Stimulated activated CD4-positive, alpha-beta T cell treated with anti-CD3 and anti-CD28 coated beads, TNF-alpha, amount 100 ng/mL, for 1 hour (primary cell): ENCODE results near the gene S100A7.
"Not testable (repeated sequence)": the region's sequence is repeated elsewhere in the genome, so short reads cannot be mapped to it uniquely, and the experiment has no call there.

Source experiments
- DNase-seq, 3 donors: peaks; one replicate each; pipeline ENCODE4 v3.0.0-alpha.2; 2020; ENCODE audit warnings: low read depth in 3 of 3, low spot score in 1 of 3

Gene S100A7

DNA sequence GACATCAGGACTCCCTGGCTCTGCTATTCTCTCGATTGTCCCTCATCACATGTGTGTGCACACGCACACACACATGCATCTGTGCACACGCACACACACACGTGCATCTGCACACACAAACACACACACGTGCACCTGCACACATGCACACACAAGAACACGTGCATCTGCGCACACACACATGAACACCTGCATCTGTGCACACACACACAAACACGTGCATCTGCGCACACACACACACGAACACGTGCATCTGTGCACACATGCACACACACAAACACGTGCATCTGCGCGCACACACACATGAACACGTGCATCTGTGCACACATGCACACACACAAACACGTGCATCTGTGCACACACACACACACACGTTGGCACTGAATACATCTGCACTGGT, 29.4 kb downstream of the S100A7 start:
- no peak for DNase-seq

DNA sequence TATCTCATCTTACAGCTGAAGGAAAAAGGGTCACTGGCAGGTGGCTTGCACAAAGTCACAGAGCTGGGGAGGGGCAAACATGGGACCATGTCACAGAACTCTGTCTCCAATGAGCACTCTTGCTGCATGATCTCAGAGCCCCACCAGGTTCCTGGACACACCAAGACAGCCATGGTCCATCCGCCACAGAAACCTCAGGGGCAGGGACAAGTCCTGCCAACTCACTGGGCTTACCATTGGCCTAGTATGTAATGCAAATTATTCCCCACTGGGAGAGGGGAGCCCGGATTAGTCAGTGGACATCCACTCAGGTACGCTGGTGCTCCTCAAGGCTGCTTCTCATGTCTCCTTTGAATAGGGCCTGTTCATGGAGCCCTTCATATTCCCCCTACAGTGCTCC, 29.9 kb downstream of the S100A7 start:
- no peak for DNase-seq

DNA sequence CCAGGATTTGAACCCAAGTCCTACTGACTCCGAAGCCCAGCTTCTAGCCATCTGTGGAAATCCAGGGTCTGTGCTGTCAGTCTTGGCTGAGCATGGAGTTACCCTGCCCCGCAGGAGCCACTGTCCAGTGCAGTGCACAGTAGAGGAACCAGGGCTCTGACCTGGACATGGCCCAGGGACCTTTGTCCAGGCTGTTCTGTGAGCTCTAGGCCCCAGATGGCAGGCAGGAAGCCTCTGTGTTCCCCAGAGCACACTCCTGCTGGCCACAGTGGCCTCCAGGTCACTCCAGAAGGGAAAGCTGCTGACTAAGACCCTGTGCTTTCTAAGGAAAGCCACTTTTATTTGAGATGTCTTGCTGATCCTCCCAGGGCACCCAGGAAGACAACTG, 30.3 kb downstream of the S100A7 start:
- no peak for DNase-seq

DNA sequence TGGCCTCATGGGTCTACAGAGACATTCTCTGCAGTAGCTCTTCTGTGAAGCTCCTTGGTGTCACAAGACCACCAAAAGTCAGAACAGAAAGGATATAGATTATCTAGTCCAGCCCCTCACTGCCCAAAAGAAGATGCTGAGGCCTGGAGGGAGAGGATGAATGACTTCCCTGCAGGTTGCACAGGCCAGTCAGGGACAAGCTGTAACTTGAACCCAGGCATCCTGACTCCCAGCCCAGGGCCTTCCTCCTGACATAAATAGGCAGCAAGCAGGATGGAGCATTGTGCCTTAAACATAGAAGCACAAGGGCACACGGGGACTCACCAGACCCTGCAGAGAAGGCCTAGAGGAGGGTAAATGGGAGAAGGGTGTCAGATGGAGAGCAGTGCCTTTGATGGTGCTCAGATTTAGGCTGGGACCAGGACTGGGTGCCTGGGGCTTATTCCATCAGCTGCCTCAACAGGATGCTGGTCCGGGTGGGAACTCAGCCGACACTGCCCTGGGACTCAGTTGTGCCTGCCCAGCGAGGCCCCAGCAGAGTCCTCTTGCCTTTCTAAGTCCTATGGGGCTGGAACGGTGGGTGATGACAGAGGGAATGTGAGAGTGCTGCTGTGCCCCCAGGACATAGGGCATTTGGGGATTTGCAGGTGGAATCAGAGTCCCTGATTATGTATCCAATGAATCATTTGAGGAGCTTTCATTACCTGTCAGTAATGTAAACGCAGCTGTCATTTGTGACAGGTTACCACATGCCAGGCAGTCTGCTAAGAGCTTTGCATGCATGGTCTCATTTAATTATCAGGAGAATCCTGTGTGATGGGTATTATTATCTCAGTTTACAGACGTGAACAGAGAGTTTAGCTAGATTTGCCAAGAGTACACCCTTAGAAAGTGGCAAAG, 30.9 kb downstream of the S100A7 start:
- no peak for DNase-seq

DNA sequence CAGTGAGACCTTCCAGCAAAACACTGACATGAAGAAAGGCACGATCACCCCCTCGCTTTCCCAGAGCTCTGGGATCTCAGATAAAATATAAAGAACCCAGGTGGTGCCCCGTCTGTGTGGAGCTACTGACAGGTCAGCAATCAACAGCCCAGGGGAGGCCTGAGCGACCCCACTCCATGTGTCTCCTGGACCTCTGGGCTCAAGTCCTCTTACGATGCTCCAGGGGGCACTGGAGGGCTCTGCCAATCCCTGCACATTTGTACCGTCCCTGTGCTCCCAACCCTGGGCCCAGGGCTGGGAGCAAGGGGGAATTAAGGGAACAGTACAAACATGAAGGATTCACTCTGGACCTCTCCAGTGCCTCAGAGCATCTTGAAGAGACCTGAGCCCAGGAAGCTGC, 31.7 kb downstream of the S100A7 start:
- no peak for DNase-seq

DNA sequence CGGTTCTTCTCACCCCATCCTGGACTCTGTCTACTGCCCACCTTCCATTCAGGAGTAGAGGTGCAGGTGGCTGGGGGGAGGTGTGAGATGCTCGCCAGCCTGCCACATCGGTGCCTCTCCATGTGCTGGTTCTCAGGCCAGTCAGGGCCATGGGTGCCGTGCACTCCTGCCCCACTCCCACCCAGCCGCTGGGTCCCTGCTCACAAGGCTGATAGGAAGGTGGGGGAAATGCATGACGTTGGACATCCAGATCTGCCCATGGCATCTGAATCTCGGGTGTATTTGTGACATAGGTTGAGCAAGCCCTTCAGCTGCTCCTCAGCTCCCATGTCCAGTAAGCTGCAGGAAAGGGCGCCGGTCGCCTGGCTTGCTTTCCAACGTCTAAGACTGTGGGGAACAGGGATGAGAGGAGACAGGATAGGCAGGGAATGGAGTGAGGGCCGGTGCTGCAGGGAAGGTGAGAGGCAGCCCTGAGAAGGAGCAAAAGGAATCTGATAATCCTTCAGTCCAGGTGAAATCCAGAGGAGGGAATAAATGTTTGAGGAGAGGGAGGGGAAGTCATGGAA, 32.3 kb downstream of the S100A7 start:
- DNase-seq, result no peak

DNA sequence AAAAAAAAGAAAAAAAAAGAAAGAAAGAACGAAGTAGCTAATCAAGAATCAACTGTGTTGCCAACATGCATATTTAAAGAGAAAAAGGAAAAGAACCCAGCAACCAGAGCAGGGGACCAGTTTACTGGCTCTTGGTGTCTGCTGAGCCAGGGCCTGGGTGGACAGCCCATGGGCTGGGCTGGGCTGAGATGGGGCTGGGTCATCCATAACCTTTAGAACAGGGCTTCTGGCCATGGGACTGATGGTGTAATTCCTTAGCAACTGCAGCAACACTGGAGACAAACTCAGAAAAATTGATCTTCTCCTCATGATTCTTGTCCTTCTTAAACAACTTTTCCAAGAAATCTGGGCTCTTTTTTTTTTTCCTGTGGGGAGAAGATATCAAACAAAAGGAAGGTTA, 33.6 kb downstream of the S100A7 start:
- DNase-seq, result no peak

DNA sequence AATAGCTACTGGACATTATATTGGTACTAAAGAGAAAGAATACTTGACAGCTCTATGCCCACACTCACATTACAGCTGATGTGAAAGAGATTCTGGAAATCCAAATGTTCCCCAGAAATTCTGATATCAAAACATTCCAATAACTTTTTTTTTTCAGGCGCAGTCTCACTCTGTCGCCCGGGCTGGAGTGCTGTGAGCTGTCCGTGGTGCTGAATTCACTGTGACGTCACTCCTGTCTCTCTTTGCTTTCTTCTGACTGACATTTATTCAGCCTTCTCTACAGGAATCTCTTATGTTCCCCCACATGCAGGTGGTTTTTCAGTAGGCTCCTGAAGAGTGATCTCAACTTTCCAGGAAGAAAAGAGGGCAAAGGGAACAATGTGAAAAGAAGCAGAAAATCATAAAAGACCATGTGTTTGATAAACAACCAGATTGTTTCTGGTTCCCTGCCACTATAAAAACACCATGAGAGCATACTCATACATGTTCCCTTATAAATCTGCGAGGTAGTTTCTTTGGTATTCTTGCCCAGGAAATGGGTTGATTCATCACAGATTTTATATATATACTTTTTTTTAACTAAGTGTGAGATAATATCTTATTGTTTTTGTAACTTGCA, 37.9 kb downstream of the S100A7 start:
- peak; percentile 9 to 57 (median 21) for DNase-seq

DNA sequence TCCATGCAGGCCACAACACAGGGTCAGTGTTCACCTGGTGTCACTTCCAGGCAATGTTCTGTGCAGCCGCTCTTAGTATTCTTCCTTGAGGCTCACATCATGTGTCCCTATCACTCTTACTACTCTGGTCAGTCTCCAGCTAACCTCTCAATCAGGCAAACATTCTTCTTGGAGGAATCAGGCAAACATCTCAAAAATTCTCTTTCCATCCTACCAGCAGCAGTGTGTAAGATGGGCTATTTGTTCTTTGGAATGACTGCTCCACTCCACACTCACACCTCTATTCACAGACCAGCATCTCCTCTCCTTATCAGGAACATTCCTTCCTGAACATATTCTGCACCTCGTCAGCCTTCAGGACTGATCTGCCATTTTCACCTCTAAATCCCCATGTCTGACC, 40.1 kb downstream of the S100A7 start:
- no peak for DNase-seq

DNA sequence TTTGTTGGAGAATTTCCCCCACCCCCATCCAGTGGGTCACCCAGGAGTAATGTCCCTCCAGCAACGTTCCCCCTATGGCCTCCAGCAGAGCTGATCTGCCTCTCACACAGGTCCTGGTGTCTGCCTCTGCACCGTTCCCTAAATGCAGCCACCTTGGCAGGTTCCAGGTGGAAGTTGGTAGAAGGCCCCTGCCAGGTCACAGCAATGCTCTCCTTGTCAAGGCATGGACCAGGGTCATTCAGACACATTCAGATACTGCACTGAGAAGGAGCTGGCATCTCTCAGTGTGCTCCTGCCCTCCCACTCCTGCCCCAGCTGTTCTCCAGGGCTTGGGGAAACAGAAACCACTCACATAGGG, 41.0 kb downstream of the S100A7 start:
- DNase-seq, result not testable (repeated sequence)

DNA sequence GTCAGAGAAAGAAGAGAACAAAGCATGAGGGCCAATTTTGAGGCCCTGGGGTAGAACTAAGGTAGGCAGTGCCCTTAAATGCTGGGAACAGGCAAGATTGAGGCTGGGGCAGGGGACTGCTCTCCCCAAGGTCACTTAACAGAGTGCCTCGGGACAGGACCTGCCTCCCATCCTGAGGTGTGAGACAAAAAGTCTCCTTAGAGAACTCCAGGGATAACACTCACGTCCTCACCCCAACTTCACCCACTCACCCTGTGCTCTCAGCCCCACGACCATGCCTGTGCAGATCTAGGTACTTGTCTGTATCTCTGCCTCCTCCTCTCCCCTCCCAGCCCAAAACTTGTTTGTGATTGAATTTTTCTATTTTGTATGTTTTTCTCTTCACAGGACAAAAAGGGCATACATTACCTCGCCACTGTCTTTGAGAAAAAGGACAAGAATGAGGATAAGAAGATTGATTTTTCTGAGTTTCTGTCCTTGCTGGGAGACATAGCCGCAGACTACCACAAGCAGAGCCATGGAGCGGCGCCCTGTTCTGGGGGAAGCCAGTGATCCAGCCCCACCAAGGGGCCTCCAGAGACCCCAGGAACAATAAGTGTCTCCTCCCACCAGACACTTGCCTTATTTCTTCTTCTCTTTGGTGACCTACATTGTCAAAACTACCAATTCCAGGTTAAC, 41.6 kb downstream of the S100A7 start:
- not testable (repeated sequence) for DNase-seq

DNA sequence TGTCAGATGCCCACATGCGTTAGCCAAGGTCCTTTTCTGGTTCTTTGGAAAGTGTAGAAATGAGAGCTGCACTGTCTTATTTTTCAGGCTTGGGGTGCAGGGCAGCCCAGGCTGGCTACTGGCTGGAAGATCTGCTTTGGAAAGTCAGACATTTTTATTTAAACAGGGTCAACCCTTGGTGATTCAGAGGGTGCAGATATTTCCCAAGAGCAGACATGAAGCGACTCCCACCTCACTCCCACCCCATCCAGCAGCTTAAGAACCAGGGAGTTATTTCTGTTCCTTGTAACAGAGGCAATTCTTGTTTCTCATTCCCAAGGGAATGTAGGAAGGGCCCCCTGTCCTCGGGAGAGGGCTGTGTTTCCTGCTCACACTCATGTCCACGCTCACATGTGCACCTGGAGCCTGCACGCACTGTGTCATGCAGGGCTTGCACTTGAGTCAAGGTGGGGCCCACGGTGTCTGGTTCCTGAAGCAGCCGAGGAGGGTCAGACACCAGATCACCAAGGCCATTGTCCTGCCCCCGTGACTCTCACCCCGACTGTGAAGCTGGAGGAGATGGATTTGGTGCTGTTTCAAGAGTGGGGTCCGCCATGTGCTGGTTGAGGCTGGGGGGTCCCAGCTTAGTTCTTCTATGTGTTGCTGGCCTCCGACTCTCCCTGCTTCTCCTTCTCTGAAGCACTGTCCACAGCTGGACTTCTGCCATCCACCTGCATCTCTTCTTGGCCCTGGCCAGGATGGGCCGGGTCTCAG, 43.1 kb downstream of the S100A7 start:
- no peak for DNase-seq

DNA sequence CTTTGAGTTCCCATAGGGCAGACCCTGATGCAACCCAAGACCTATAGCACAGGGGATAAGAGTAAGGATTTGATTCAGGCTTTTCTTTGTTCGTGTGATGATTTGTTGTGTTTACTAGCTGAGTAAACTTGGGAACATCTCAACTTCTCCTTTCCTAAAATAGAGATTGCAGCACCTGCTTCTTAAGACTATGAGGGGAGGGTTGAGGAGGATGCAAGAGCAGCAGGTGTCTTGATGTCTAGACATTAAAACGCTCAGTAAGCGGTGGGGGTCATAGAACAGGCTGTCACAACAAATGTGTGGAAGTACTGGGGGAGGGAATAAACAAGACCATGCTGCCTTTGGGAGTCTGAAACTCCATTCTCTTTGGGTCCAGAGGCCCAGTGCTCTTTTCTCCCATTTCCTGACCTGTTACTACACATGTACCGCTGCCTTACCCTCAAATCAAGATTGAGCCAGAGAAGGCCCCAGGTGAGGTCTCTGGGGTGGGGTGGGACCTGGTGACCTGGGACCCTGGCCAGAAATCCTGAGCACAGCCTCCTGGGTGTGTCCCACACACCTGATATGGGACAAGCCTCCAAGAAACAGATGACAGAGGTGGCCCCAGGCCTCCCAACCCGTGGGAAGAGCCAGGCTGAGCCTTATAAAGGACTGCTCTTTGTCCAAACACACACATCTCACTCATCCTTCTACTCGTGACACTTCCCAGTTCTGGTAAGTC, 44.4 kb downstream of the S100A7 start, which contains the start of gene S100A7A:
Gene S100A7A, plus strand, starts transcription at position 671 of the 721 bp plus-strand sequence. CDS start 1,563 bp downstream, outside the sequence.
- no peak for DNase-seq

DNA sequence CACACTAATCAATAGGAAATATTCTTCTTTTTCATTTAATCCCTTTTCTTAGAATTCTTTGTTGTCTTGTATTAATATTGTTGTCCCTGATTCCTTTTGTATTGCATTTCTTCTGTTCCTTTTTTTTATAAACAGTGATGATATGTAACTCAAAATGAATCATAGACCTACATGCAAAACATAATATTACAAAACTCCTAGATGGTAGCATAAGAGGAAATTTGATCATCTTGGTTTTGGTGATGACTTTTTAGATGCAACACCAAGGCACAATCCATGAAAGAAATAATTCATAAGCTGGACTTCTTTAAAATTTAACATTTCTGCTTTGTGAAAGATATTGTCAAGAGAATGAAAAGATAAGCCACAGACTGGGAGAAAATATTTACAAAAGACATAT, 46.5 kb downstream of the S100A7 start:
- DNase-seq, result not testable (repeated sequence)
